HG03103 (cell line): ENCODE measurements around the gene OR4K2.
"Not testable (repeated sequence)": the region's sequence is repeated elsewhere in the genome, so short reads cannot be mapped to it uniquely, and the experiment has no call there.

Source experiments
- ATAC-seq: cut with Tn5 transposase; IDR thresholded peaks from one replicate; pipeline ENCODE4 v1.9.1; 2021; ENCODE audit warnings: low read depth; ENCODE audit not compliant: unreplicated experiment

Gene OR4K2

DNA sequence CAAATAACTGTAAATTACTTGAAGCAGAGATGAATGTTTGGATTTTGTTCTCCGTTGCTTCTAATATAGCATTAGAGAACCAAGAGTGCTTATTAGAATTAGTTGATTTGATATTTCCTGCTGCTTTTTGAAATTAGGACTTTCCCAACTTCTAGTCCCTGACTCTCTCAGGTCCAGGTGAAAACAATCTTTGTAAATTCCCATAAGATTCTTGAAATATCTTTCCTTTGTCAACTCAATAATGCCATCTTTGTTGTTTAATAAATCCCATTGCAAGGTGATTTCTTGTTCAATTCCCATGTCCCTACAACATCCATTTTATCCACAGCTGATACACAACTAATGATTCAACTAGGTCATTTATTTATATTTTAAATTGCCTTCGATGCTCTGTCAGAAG is at the start of gene OR4K2:
TSS of gene OR4K2 (plus strand) at position 301 of the 400 bp plus-strand sequence. CDS start 1,126 bp downstream, outside the sequence.
- no peak for ATAC-seq

DNA sequence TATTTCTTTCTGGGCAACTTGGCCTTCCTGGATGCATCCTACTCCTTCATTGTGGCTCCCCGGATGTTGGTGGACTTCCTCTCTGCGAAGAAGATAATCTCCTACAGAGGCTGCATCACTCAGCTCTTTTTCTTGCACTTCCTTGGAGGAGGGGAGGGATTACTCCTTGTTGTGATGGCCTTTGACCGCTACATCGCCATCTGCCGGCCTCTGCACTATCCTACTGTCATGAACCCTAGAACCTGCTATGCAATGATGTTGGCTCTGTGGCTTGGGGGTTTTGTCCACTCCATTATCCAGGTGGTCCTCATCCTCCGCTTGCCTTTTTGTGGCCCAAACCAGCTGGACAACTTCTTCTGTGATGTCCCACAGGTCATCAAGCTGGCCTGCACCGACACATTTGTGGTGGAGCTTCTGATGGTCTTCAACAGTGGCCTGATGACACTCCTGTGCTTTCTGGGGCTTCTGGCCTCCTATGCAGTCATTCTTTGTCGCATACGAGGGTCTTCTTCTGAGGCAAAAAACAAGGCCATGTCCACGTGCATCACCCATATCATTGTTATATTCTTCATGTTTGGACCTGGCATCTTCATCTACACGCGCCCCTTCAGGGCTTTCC is 47.2 kb upstream of the OR4K2 start:
- ATAC-seq, result not testable (repeated sequence)

GRCh38 chr14:19828314-19828713 is 46.6 kb upstream of the OR4K2 start:
- ATAC-seq, result no peak

- not testable (repeated sequence) for ATAC-seq
These were observed 40.6 kb upstream of the OR4K2 start for GRCh38 chr14:19834203-19834848.

DNA sequence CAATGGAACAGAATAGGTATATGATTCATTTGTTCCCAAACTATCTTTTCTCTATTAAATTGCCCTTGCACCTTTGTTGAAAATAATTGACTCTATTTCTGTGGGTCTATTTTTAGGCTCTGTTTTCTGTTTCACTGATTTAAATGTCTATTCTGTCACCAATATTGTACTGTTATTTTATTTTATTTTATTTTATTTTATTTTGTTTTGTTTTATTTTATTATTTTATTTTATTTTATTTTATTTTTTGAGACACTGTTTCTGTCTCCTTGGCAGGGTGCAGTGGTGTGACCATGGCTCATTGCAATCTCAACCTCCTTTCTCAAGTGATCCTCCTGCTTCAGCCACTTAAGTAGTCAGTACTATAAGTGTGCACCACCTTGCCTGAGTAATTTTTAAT is 36.5 kb upstream of the OR4K2 start:
- no peak for ATAC-seq

- ATAC-seq, result no peak
These were observed 23.6 kb upstream of the OR4K2 start for GRCh38 chr14:19851365-19851764.

- not testable (repeated sequence) for ATAC-seq
These were observed 8.8 kb upstream of the OR4K2 start for GRCh38 chr14:19866061-19866669.

DNA sequence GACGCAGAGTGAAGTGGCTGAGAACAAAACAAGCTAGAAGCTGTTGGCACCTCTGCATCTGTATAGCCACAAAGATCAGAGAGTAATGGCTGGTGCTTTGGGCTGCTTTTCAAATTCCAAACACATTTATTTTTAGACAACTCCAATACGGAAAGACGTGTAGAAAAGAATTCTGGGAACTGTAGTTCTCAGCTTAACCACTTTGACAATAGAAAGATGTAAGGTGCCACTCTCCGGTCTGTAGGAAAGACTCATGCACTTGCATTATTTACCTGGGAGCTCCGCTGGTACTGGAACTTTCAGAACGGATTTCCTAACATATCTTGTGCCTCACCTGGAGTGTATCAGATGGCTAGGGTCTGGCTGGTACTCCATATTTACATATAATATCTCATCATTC is 1.8 kb upstream of the OR4K2 start:
- ATAC-seq, result no peak

DNA sequence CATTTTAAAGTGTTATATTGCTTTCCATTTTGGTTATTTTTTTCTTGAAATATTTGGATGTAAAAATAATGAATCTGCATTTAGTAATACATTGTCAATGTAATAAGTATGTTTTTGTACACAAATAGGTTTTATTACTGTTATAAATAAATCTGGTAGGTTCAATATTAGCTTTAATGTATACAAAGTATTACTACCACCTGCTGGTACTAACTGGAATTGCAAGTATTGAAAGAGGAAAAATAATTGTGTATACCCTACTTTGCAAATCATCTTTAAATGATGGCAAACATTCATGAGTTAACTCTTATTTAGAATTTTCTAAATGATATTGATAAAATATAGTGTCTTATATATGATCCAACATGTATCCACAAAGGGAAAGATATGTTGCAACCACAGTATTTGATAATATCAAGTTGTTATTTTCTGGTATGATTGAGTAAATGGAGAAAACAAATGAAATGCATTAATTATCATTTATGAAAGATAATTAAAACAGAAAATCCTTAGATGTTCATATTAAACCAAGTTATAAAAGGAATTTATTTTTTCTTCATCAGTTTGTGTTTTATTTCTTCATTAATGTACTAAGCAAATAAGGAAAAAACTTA is 3.2 kb downstream of the OR4K2 start:
- ATAC-seq, result no peak

DNA sequence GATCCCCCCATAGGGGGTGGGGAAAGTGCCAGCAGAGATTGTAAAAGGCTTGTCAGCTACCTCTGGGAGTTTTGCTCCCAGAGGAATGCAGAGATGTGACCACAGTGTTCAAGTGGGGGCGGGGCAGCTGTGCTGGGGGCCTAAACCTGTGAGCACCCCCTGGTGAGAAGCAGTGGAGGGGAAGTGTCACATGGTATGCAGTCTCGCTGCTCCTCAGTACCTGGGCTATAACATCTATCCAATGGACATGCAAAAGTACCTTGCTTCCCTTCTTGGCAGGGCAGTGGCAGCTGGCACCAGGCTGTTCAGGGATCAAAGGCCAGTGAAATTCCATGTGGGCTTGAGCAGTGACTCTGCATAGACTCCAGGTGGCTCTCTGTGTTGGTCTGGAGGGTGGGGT is 20.3 kb downstream of the OR4K2 start:
- no peak for ATAC-seq

- no peak for ATAC-seq
These were observed 26.1 kb downstream of the OR4K2 start for GRCh38 chr14:19900999-19901398.

DNA sequence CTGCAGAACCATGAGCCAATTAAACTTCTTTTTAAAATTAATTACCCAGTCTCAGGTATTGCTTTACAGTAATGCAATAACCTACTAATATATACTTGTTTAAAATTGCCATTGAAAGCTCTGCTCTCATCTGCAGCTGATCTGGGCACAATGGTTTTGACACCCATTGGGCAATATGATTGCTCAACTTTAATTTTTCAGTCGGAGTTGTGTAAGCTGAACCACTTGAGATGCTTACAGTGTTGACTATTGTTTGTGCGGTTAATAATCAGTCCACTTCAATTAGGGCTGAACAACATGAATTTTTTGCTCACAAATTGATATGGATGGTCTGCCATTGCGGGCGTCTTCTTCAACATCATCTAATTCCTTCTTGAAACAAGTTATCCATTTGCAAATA is 27.5 kb downstream of the OR4K2 start:
- ATAC-seq, result no peak

DNA sequence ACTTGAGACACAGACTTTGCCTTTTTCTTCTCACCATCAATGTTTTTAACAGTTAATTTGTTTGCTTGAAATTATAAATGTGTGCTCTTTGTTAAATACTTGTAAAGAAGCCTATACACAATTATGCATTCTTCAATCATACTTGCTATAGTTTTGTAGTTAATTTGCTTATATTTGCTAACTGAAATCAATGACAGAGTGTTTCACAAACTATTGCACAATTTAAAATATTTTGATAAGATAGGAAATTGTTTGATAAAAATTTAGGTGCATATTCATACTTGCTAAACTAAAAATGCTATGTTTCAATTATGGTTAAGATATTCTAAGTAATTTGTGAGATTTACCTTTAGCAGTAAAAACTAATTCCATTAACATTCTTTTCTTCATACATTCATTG is 31.7 kb downstream of the OR4K2 start:
- ATAC-seq, result no peak

GRCh38 chr14:19911114-19911513 is 36.2 kb downstream of the OR4K2 start:
- no peak for ATAC-seq

DNA sequence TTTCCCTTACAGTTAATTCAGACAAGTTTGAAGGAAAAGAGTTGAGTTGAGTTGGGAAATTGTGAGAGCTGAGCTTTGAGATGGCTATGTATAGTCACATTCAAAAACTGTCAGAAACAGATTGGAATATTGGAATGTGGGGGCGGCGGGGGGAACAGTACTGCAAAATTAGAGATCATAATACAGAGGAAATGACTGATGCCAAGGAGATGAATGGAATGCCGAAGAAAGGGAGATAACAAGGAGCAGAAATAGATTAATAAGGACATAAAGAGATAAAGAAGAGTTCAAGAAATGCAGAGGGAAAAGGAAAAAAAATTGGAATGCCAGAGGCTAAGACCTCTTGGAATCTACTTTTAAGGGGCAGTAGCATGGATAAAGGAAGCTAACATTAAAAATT is 42.3 kb downstream of the OR4K2 start:
- no peak for ATAC-seq

GRCh38 chr14:19917955-19918518 is 43.1 kb downstream of the OR4K2 start:
- ATAC-seq, result no peak

- ATAC-seq, result no peak
These were observed 43.8 kb downstream of the OR4K2 start for GRCh38 chr14:19918553-19919264.

GRCh38 chr14:19920021-19920657 is 45.2 kb downstream of the OR4K2 start, which contains the start of gene OR4K5:
OR4K5 (plus strand) TSS chr14:19920607; CDS start chr14:19920607, 0 bp downstream.
- ATAC-seq, result no peak

GRCh38 chr14:19930617-19931016 is 55.7 kb downstream of the OR4K2 start, which contains the start of gene OR4K1:
OR4K1 (plus strand) TSS chr14:19930917; CDS start chr14:19935667, 4,750 bp downstream.
- no peak for ATAC-seq
